ENCODE results near the gene PJA2. TPM values are rescaled to one million over a fixed set of nuclear protein-coding genes. Genes with fewer than 3 reads are reported as not detected.
"Not testable (repeated sequence)": the region's sequence is repeated elsewhere in the genome, so short reads cannot be mapped to it uniquely, and the experiment has no call there.

The PJA2 gene
- total RNA-seq, 1 donor from 2014 or later: 56.1 TPM

- H3K4me1 ChIP-seq: no peaks in the 10 kb centered on the region
These were observed 12.2 kb upstream of the PJA2 start for GRCh38 chr5:109421956-109422355.

DNA sequence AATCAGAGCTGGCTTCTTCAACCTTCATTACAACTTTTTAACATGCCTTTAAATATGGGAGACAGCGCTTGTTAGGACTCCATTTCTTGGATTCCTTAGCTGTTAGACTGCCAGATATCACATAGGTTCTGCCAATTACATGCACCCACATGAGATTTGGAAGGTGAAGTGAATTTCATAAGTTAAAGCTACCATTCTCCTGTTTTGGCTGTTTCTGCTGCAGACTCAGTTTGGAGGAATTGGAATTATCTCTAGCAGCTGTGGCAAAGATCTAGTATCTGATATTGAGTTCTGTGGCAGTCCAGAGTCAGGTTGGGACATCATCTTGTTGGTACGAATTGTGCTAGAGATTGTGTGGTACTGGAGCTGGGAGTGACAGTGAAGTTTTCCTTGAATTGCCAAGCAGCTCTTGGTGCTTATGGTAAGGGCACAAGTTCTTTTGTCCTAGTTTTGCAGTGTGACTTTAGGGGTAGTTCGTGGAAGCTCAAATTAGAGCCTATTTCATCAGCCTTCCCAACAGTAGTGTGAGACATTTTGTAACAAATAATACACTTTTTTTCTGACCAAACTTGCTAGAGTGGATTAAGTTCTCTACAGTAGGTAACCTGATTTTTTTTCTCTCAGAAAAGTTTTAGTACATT is 9.1 kb upstream of the PJA2 start:
- DNase-seq (ENCODE audit: low spot score in 2 of 2): no peak
- Histone ChIP-seq H3K36me3 (no peaks in the 10 kb centered on the region), H3K9me3 (peaks cover 0 to 6% of the 10 kb centered on the region in 2 donors), H3K27ac (no peak overlapping the region), H3K27me3 (no peaks in the 10 kb centered on the region), H3K4me1 (no peaks in the 10 kb centered on the region), H3K4me3 (no peak overlapping the region)
- intact Hi-C loops (cut with DNase I): loop anchor here (10.0 kb wide), 1 partner anchor 734 kb away; no protein-coding TSS in a partner anchor
- TF ChIP-seq, protein P1, sequence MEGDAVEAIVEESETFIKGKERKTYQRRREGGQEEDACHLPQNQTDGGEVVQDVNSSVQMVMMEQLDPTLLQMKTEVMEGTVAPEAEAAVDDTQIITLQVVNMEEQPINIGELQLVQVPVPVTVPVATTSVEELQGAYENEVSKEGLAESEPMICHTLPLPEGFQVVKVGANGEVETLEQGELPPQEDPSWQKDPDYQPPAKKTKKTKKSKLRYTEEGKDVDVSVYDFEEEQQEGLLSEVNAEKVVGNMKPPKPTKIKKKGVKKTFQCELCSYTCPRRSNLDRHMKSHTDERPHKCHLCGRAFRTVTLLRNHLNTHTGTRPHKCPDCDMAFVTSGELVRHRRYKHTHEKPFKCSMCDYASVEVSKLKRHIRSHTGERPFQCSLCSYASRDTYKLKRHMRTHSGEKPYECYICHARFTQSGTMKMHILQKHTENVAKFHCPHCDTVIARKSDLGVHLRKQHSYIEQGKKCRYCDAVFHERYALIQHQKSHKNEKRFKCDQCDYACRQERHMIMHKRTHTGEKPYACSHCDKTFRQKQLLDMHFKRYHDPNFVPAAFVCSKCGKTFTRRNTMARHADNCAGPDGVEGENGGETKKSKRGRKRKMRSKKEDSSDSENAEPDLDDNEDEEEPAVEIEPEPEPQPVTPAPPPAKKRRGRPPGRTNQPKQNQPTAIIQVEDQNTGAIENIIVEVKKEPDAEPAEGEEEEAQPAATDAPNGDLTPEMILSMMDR (IDR thresholded peaks at IDR 0.05): no peak

More at GRCh38 chr5:109421956-109422355, 12.2 kb upstream of the PJA2 start:
- Histone ChIP-seq H3K27me3 (no peaks in the 10 kb centered on the region), H3K9me3 (no peaks in the 10 kb centered on the region), H3K27ac (no peak overlapping the region), H3K4me3 (no peak overlapping the region), H3K36me3 (no peaks in the 10 kb centered on the region)
- no peak for DNase-seq (ENCODE audit: low spot score in 2 of 2)
- TF ChIP-seq, protein P1 (IDR thresholded peaks at IDR 0.05): no peak
- intact Hi-C loops (cut with DNase I): no loop called here

- Histone ChIP-seq H3K9me3 (peaks cover 0 to 6% of the 10 kb centered on the region in 2 donors), H3K4me1 (peaks cover 0 to 9% of the 10 kb centered on the region in 2 donors), H3K27ac (no peak overlapping the region), H3K36me3 (no peaks in the 10 kb centered on the region), H3K27me3 (no peaks in the 10 kb centered on the region), H3K4me3 (no peak overlapping the region)
- TF ChIP-seq, protein P1 (IDR thresholded peaks at IDR 0.05): no peak
- DNase-seq (ENCODE audit: low spot score in 2 of 2): no peak
- intact Hi-C loops (cut with DNase I): loop anchor here (10.0 kb wide), 1 partner anchor 732 kb away; no protein-coding TSS in a partner anchor
These were observed 7.1 kb upstream of the PJA2 start for GRCh38 chr5:109416882-109417281.

DNA sequence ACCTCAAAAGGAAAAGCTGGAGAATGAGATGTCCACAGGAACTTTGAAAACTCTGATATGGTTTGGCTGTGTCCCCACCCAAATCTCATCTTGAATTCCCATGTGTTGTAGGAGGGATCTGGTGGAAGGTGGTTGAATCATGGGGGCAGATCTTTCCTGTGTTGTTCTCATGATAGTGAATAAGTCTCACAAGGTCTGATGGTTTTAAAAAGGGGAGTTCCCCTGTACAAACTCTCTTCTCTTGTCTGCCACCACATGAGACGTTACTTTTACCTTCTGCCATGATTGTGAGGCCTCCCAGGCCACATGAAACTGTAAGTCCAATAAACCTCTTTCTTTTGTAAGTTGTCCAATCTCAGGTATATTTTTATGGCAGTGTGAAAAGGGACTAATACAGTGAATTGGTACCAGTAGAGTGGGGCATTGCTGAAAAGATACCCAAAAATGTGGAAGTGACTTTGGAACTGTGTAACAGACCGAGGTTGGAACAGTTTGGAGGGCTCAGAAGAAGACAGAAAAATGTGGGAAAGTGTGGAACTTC is 4.2 kb upstream of the PJA2 start:
- H3K9me3 ChIP-seq; DNase-seq (ENCODE audit: low spot score in 2 of 2); H3K36me3 ChIP-seq; H3K27me3 ChIP-seq; H3K27ac ChIP-seq; H3K4me3 ChIP-seq: not testable (repeated sequence)
- H3K4me1 ChIP-seq: peaks cover 2 to 17% of the 10 kb centered on the region in 2 donors
- intact Hi-C loops (cut with DNase I): loop anchor here (5.0 to 10.0 kb wide), 3 partner anchors 573 to 1032 kb away; partner anchors contain the start of gene FBXL17

DNA sequence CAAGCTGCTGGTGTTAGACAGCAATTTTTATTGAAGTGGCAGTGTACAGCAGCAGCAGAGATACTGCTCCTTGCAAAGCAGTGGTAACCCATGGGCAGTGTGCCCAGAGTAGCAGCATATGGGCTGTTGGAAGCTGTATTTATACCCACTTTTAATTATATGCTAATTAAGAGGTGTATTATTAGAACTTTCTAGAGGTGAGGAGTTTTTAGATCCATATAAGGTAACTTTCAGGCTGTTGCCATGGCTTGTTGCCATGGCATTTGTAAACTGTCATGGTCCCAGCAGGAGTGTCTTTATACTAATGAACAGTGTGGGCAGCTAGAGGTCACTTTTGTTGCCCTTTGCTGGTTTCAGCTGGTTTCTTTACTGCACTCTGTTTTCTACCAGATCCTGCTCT is 3.7 kb upstream of the PJA2 start:
- Histone ChIP-seq H3K9me3 (peaks cover 0 to 6% of the 10 kb centered on the region in 2 donors), H3K4me3 (no peak overlapping the region), H3K27ac (peak overlapping the region; percentile 98), H3K27me3 (no peaks in the 10 kb centered on the region), H3K36me3 (no peaks in the 10 kb centered on the region), H3K4me1 (peaks cover 2 to 17% of the 10 kb centered on the region in 2 donors)
- intact Hi-C loops (cut with DNase I): loop anchor here (5.0 to 10.0 kb wide), 3 partner anchors 574 to 1031 kb away; partner anchors contain the start of gene FBXL17
- no peak for DNase-seq (ENCODE audit: low spot score in 2 of 2)
- TF ChIP-seq, protein P1 (IDR thresholded peaks at IDR 0.05): no peak

DNA sequence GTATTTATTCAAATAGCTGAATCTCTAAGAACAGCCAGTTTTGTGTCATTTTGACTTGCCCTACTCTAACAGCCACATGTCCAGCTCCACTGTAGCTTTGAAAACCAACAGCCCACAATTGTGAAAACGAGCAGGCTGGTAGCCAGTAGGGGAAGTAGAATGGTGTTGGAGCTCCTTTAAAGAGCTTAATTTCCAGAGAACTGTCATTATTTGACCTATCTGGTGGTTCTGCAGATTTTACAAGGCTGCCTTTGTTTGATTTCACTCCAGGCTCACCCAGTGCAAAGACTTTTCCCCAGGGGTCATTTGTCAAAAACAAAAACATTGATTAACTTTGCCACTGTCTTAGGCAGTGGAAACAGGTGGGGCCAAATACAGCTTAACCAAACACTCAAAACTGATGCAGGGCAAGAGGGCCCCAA is 3.2 kb upstream of the PJA2 start:
- Histone ChIP-seq H3K27me3 (no peaks in the 10 kb centered on the region), H3K9me3 (peaks cover 0 to 6% of the 10 kb centered on the region in 2 donors), H3K4me1 (peaks cover 2 to 17% of the 10 kb centered on the region in 2 donors), H3K27ac (peak overlapping the region; percentile 98), H3K4me3 (no peak overlapping the region), H3K36me3 (no peaks in the 10 kb centered on the region)
- TF ChIP-seq, protein P1 (IDR thresholded peaks at IDR 0.05): no peak
- intact Hi-C loops (cut with DNase I): loop anchor here (5.0 to 10.0 kb wide), 3 partner anchors 574 to 1031 kb away; partner anchors contain the start of gene FBXL17
- DNase-seq (ENCODE audit: low spot score in 2 of 2): no peak

Data from ascending aorta (tissue), 2 donors.